WTC11 (cell line): ENCODE data around the gene KRT4. TPM values are rescaled to one million over a fixed set of nuclear protein-coding genes. Genes with fewer than 3 reads are reported as not detected.

Experiments
- ATAC-seq: fragments of 200-7000 bp; cut with Tn5 transposase; 2 replicates; pipeline ENCODE4 v1.10.0; 2021; ENCODE audit warnings: mild to moderate bottlenecking, moderate library complexity
- CTCF ChIA-PET: fragments of 300-600 bp; sonication (Branson Sonifier 250); formaldehyde crosslinking; loops from one replicate; lab custom pipeline; 2021; ENCODE audit warnings: antibody characterized with exemption; lab: Charles Lee
- POLR2A ChIA-PET: fragments of 350-600 bp; sonication (Branson Sonifier 250); formaldehyde crosslinking; loops from one replicate; lab custom pipeline; 2021; ENCODE audit warnings: antibody characterized with exemption; lab: Charles Lee
- DNase-seq: peaks from one replicate; pipeline ENCODE4 v3.0.0; 2021; ENCODE audit warnings: low spot score
- H3K27ac Mint-ChIP-seq: 2 replicates; pipeline ENCODE4 v1.8.0; 2021; ENCODE audit warnings: mixed read lengths
- H3K27me3 Mint-ChIP-seq: 2 replicates; pipeline ENCODE4 v1.8.0; 2021; ENCODE audit warnings: low read depth, mild to moderate bottlenecking, moderate library complexity, mixed read lengths
- H3K36me3 Mint-ChIP-seq: 2 replicates; pipeline ENCODE4 v1.8.0; 2021; ENCODE audit warnings: mixed read lengths
- H3K4me1 Mint-ChIP-seq: 2 replicates; pipeline ENCODE4 v1.8.0; 2022; ENCODE audit warnings: mixed read lengths
- H3K4me3 Mint-ChIP-seq: 2 replicates; pipeline ENCODE4 v1.8.0; 2021; ENCODE audit warnings: mild to moderate bottlenecking, moderate library complexity, mixed read lengths
- H3K9me3 Mint-ChIP-seq: 2 replicates; pipeline ENCODE4 v1.8.0; 2021; ENCODE audit warnings: mixed read lengths
- CREM ChIP-seq: sonication (generic); formaldehyde crosslinking; IDR thresholded peaks from 2 replicates; pipeline ENCODE4 v1.8.1; 2022; ENCODE audit warnings: mild to moderate bottlenecking, missing genetic modification reagents, moderate library complexity
- ELF4 ChIP-seq: sonication (generic); formaldehyde crosslinking; IDR thresholded peaks from 2 replicates; pipeline ENCODE4 v1.8.1; 2022; ENCODE audit warnings: low read depth, mild to moderate bottlenecking, moderate library complexity, missing genetic modification reagents
- JUN ChIP-seq: sonication (generic); formaldehyde crosslinking; IDR thresholded peaks from 2 replicates; pipeline ENCODE4 v1.8.0; 2023; ENCODE audit warnings: mild to moderate bottlenecking, missing genetic modification reagents
- NFATC4 ChIP-seq: fragments of 250-450 bp; sonication (Bioruptor Pico); IDR thresholded peaks from 2 replicates; pipeline ENCODE4 v1.9.0; 2021; ENCODE audit warnings: mild to moderate bottlenecking
- NR3C1 ChIP-seq: sonication (generic); formaldehyde crosslinking; conservative IDR thresholded peaks from 2 replicates; pipeline ENCODE4 v1.8.1; 2023; ENCODE audit warnings: low read depth, mild to moderate bottlenecking, missing genetic modification reagents
- SMAD4 ChIP-seq: sonication (generic); formaldehyde crosslinking; IDR thresholded peaks from 2 replicates; pipeline ENCODE4 v1.8.0; 2022; ENCODE audit warnings: mild to moderate bottlenecking, missing genetic modification reagents
- TCF7 ChIP-seq: sonication (generic); formaldehyde crosslinking; IDR thresholded peaks from 2 replicates; pipeline ENCODE4 v1.8.0; 2022; ENCODE audit warnings: mild to moderate bottlenecking, low read depth, missing genetic modification reagents, moderate library complexity
- ZNF219 ChIP-seq: sonication (generic); formaldehyde crosslinking; IDR thresholded peaks from 2 replicates; pipeline ENCODE4 v1.8.0; 2023; ENCODE audit warnings: missing genetic modification reagents, mild to moderate bottlenecking, borderline replicate concordance
- ZNF396 ChIP-seq: fragments of 250-450 bp; sonication (Bioruptor Pico); IDR thresholded peaks from 2 replicates; pipeline ENCODE4 v1.8.0; 2021; ENCODE audit warnings: mild to moderate bottlenecking, moderate library complexity, borderline replicate concordance
- ZNF416 ChIP-seq: fragments of 250-450 bp; sonication (Bioruptor Pico); IDR thresholded peaks from 2 replicates; pipeline ENCODE4 v1.9.0; 2021; ENCODE audit warnings: mild to moderate bottlenecking, inconsistent platforms
- ZNF671 ChIP-seq: fragments of 250-450 bp; sonication (Bioruptor Pico); IDR thresholded peaks from 2 replicates; pipeline ENCODE4 v1.8.0; 2021; ENCODE audit warnings: mild to moderate bottlenecking
- total RNA-seq: library from RNA; stranded (reverse); gene quantifications from 3 replicates; pipeline ENCODE4 v1.2.3, GENCODE V29; 2021
- TF ChIP-seq, protein P1 (sequence below): sonication (generic); formaldehyde crosslinking; IDR thresholded peaks from 2 replicates; pipeline ENCODE4 v1.8.1; 2023; ENCODE audit warnings: mild to moderate bottlenecking, missing genetic modification reagents
- TF ChIP-seq, protein P2 (sequence below): fragments of 200-600 bp; IDR thresholded peaks from 2 replicates; pipeline ENCODE4 v1.8.0; 2022; ENCODE audit warnings: antibody characterized with exemption
- TF ChIP-seq, protein P3 (sequence below): sonication (generic); formaldehyde crosslinking; IDR thresholded peaks from 2 replicates; pipeline ENCODE4 v1.8.0; 2023; ENCODE audit warnings: mild to moderate bottlenecking, missing genetic modification reagents
- TF ChIP-seq, protein P4 (sequence below): sonication (generic); formaldehyde crosslinking; IDR thresholded peaks from 2 replicates; pipeline ENCODE4 v1.8.0; 2022; ENCODE audit warnings: mild to moderate bottlenecking, missing genetic modification reagents
- TF ChIP-seq, protein P5 (sequence below): sonication (generic); formaldehyde crosslinking; IDR thresholded peaks from 2 replicates; pipeline ENCODE4 v1.8.1; 2023; ENCODE audit warnings: mild to moderate bottlenecking, missing genetic modification reagents, borderline replicate concordance
- TF ChIP-seq, protein P6 (sequence below): fragments of 250-450 bp; sonication (Bioruptor Pico); IDR thresholded peaks from 2 replicates; pipeline ENCODE4 v1.9.0; 2021; ENCODE audit warnings: mild to moderate bottlenecking
- TF ChIP-seq, protein P7 (sequence below): sonication (generic); formaldehyde crosslinking; IDR thresholded peaks from 2 replicates; pipeline ENCODE4 v1.8.0; 2023; ENCODE audit warnings: missing genetic modification reagents, mild to moderate bottlenecking, borderline replicate concordance

Gene KRT4
- total RNA-seq, 1 experiment from 2014 or later, result not detected

DNA sequence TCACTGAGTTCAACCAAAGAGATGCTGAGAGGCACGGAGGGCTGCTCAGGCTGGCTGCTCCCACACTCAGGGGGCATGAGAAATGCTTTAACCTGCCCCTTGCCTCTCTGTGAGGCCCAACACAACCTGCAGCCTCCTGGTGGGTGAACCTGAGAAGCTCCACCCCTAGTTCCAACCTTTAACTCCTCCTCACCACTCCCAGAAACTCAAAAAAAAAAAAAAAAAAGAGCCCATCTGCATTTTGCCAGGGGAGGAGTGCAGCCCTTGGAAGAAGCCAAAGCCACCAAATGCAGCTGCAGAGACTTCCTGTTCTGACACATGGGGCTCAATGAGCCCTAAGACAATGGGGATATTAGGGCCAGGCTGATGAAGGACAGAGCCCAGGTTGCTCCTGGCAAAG is 8.9 kb downstream of the KRT4 start:
- Mint-ChIP-seq H3K27ac (peak overlapping the region; percentile 47; the same call in 1 of the 2 replicates), H3K4me1 (peaks cover 42% of the 10 kb centered on the region), H3K9me3 (no peaks in the 10 kb centered on the region), H3K4me3 (no peak overlapping the region), H3K27me3 (peaks cover 2% of the 10 kb centered on the region; the same call in 1 of the 2 replicates), H3K36me3 (no peaks in the 10 kb centered on the region)
- DNase-seq (peak; percentile 45), ATAC-seq (peak; percentile 93)
- no peak for TF ChIP-seq ELF4 (CRISPR knock-in tag)
- TF ChIP-seq TCF7 (CRISPR knock-in tag), result no peak
- TF ChIP-seq CREM (CRISPR knock-in tag), result no peak
- TF ChIP-seq, protein P1, sequence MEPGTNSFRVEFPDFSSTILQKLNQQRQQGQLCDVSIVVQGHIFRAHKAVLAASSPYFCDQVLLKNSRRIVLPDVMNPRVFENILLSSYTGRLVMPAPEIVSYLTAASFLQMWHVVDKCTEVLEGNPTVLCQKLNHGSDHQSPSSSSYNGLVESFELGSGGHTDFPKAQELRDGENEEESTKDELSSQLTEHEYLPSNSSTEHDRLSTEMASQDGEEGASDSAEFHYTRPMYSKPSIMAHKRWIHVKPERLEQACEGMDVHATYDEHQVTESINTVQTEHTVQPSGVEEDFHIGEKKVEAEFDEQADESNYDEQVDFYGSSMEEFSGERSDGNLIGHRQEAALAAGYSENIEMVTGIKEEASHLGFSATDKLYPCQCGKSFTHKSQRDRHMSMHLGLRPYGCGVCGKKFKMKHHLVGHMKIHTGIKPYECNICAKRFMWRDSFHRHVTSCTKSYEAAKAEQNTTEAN (CRISPR knock-in tag), result no peak
- TF ChIP-seq ZNF219 (CRISPR knock-in tag), result no peak
- TF ChIP-seq, protein P2, sequence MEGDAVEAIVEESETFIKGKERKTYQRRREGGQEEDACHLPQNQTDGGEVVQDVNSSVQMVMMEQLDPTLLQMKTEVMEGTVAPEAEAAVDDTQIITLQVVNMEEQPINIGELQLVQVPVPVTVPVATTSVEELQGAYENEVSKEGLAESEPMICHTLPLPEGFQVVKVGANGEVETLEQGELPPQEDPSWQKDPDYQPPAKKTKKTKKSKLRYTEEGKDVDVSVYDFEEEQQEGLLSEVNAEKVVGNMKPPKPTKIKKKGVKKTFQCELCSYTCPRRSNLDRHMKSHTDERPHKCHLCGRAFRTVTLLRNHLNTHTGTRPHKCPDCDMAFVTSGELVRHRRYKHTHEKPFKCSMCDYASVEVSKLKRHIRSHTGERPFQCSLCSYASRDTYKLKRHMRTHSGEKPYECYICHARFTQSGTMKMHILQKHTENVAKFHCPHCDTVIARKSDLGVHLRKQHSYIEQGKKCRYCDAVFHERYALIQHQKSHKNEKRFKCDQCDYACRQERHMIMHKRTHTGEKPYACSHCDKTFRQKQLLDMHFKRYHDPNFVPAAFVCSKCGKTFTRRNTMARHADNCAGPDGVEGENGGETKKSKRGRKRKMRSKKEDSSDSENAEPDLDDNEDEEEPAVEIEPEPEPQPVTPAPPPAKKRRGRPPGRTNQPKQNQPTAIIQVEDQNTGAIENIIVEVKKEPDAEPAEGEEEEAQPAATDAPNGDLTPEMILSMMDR, result no peak
- TF ChIP-seq ZNF416 (CRISPR knock-in tag), result no peak
- TF ChIP-seq ZNF671 (CRISPR knock-in tag), result no peak
- TF ChIP-seq JUN (CRISPR knock-in tag), result no peak
- no peak for TF ChIP-seq NFATC4 (CRISPR knock-in tag)
- TF ChIP-seq ZNF396 (CRISPR knock-in tag), result no peak
- no peak for TF ChIP-seq SMAD4 (CRISPR knock-in tag)
- TF ChIP-seq, protein P3, sequence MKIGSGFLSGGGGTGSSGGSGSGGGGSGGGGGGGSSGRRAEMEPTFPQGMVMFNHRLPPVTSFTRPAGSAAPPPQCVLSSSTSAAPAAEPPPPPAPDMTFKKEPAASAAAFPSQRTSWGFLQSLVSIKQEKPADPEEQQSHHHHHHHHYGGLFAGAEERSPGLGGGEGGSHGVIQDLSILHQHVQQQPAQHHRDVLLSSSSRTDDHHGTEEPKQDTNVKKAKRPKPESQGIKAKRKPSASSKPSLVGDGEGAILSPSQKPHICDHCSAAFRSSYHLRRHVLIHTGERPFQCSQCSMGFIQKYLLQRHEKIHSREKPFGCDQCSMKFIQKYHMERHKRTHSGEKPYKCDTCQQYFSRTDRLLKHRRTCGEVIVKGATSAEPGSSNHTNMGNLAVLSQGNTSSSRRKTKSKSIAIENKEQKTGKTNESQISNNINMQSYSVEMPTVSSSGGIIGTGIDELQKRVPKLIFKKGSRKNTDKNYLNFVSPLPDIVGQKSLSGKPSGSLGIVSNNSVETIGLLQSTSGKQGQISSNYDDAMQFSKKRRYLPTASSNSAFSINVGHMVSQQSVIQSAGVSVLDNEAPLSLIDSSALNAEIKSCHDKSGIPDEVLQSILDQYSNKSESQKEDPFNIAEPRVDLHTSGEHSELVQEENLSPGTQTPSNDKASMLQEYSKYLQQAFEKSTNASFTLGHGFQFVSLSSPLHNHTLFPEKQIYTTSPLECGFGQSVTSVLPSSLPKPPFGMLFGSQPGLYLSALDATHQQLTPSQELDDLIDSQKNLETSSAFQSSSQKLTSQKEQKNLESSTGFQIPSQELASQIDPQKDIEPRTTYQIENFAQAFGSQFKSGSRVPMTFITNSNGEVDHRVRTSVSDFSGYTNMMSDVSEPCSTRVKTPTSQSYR (CRISPR knock-in tag), result no peak
- TF ChIP-seq, protein P4, sequence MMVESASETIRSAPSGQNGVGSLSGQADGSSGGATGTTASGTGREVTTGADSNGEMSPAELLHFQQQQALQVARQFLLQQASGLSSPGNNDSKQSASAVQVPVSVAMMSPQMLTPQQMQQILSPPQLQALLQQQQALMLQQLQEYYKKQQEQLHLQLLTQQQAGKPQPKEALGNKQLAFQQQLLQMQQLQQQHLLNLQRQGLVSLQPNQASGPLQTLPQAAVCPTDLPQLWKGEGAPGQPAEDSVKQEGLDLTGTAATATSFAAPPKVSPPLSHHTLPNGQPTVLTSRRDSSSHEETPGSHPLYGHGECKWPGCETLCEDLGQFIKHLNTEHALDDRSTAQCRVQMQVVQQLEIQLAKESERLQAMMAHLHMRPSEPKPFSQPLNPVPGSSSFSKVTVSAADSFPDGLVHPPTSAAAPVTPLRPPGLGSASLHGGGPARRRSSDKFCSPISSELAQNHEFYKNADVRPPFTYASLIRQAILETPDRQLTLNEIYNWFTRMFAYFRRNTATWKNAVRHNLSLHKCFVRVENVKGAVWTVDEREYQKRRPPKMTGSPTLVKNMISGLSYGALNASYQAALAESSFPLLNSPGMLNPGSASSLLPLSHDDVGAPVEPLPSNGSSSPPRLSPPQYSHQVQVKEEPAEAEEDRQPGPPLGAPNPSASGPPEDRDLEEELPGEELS (CRISPR knock-in tag), result no peak
- TF ChIP-seq, protein P5, sequence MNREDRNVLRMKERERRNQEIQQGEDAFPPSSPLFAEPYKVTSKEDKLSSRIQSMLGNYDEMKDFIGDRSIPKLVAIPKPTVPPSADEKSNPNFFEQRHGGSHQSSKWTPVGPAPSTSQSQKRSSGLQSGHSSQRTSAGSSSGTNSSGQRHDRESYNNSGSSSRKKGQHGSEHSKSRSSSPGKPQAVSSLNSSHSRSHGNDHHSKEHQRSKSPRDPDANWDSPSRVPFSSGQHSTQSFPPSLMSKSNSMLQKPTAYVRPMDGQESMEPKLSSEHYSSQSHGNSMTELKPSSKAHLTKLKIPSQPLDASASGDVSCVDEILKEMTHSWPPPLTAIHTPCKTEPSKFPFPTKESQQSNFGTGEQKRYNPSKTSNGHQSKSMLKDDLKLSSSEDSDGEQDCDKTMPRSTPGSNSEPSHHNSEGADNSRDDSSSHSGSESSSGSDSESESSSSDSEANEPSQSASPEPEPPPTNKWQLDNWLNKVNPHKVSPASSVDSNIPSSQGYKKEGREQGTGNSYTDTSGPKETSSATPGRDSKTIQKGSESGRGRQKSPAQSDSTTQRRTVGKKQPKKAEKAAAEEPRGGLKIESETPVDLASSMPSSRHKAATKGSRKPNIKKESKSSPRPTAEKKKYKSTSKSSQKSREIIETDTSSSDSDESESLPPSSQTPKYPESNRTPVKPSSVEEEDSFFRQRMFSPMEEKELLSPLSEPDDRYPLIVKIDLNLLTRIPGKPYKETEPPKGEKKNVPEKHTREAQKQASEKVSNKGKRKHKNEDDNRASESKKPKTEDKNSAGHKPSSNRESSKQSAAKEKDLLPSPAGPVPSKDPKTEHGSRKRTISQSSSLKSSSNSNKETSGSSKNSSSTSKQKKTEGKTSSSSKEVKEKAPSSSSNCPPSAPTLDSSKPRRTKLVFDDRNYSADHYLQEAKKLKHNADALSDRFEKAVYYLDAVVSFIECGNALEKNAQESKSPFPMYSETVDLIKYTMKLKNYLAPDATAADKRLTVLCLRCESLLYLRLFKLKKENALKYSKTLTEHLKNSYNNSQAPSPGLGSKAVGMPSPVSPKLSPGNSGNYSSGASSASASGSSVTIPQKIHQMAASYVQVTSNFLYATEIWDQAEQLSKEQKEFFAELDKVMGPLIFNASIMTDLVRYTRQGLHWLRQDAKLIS (CRISPR knock-in tag), result no peak
- no peak for TF ChIP-seq NR3C1 (CRISPR knock-in tag)
- TF ChIP-seq, protein P6, sequence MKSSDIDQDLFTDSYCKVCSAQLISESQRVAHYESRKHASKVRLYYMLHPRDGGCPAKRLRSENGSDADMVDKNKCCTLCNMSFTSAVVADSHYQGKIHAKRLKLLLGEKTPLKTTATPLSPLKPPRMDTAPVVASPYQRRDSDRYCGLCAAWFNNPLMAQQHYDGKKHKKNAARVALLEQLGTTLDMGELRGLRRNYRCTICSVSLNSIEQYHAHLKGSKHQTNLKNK (CRISPR knock-in tag), result no peak
- TF ChIP-seq, protein P7, sequence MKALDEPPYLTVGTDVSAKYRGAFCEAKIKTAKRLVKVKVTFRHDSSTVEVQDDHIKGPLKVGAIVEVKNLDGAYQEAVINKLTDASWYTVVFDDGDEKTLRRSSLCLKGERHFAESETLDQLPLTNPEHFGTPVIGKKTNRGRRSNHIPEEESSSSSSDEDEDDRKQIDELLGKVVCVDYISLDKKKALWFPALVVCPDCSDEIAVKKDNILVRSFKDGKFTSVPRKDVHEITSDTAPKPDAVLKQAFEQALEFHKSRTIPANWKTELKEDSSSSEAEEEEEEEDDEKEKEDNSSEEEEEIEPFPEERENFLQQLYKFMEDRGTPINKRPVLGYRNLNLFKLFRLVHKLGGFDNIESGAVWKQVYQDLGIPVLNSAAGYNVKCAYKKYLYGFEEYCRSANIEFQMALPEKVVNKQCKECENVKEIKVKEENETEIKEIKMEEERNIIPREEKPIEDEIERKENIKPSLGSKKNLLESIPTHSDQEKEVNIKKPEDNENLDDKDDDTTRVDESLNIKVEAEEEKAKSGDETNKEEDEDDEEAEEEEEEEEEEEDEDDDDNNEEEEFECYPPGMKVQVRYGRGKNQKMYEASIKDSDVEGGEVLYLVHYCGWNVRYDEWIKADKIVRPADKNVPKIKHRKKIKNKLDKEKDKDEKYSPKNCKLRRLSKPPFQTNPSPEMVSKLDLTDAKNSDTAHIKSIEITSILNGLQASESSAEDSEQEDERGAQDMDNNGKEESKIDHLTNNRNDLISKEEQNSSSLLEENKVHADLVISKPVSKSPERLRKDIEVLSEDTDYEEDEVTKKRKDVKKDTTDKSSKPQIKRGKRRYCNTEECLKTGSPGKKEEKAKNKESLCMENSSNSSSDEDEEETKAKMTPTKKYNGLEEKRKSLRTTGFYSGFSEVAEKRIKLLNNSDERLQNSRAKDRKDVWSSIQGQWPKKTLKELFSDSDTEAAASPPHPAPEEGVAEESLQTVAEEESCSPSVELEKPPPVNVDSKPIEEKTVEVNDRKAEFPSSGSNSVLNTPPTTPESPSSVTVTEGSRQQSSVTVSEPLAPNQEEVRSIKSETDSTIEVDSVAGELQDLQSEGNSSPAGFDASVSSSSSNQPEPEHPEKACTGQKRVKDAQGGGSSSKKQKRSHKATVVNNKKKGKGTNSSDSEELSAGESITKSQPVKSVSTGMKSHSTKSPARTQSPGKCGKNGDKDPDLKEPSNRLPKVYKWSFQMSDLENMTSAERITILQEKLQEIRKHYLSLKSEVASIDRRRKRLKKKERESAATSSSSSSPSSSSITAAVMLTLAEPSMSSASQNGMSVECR, result no peak
- POLR2A ChIA-PET, result interaction anchor here (0.6 to 1.1 kb wide), 4 partner anchors 14 to 98 kb away, joined by 3 to 4 read pairs (median 4); no protein-coding TSS in a partner anchor
- CTCF ChIA-PET, result interaction anchor here (0.5 to 2.7 kb wide), 17 partner anchors 14 to 633 kb away, joined by 3 to 19 read pairs (median 3); no protein-coding TSS in a partner anchor
